GM19099 (cell line): ENCODE data around the gene KCNK2.

Experiments used
- POLR2A ChIP-seq: IDR thresholded peaks from 3 replicates; pipeline ENCODE4 v1.6.1; 2011; ENCODE audit warnings: low read depth; ENCODE audit not compliant: insufficient read length; ENCODE audit errors: extremely low read depth

KCNK2 gene

DNA sequence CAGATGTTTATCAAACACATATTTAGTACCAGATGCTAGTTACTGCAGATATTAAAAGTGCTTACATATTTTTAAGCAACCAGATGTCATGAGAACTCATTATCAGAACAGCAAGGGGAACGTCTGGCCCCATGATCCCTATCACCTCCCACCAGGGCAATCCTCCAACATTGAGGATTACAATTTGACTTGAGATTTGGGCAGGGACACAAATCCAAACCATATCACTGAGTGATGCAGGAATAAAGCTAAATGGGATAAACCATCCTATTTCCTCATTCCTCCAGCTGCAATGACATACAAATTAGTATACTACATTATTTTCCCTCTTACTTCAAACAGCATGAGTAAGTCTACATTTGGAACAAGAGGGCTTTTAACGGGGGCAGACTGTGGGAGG lies 3.1 kb upstream of the KCNK2 start:
- TF ChIP-seq POLR2A = no peak

DNA sequence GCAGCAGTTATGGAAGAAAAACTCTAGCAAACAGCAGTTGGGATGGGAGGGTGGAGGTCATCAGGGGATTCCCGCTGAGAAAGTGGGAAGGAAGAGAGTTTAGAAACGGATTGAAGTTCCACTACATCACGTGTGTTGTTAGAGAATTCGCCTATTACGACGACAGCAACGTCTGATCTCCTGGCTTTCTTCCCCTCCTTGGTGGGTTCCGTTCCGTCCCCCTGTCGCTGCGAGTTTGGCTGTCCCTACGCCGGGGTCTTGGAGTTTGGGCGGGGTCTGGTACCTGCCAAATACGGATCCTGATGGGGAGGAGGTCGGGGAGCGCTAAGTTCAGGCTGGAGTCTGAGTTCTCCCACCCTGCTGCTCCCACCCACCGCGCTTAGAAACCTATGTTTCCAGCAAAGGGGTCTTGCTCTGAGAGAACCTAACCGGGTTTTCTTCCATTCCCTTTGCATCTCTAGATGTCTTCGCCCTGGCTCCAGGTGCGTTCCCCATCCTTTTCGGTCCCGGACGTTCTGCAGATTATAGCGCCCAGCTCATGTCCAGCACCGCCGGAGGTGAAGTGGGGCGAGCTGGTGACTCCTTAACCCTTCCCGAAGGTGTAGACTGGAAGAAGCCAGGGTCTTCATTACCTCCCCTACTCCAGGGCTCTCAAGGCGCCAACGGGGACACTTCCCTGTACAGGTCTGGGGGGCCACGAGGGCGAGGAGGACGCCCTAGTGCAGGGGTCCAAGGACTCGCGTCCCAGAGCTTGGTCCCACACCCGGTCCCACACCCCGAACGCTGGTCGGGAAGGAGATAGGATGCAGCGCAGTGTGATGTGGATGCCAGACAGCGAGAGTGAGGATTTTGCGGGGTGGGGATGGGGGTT lies 641 bp upstream of the KCNK2 start:
- TF ChIP-seq POLR2A = no peak

DNA sequence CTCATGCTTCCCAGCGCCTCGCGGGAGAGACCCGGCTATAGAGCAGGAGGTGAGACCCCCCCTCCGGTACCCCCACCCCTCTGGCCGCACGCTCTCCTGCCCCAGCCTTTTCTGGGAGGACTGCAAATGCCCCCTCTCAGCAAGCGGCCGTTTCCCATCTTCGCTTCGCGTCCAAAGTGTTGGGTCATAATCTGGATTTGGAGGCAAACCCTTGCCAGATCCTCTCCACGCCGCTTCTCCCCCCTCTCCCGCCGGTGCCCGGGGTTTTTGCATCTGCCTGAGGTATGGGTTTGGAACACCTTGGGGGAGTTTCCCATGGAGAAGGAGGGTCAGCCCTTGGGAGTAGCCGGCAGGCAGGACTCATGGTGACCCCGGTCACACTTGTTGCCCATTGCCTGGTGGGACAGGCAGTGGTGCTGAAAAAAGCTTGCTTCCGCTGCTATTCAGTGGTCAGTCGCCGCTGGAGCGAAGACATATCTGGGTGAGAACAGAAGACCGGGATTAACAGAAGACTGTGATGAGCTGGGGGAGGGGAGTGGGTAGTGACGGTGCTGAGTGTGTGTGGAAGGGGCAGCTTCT lies 935 bp downstream of the KCNK2 start:
- TF ChIP-seq POLR2A = no peak

DNA sequence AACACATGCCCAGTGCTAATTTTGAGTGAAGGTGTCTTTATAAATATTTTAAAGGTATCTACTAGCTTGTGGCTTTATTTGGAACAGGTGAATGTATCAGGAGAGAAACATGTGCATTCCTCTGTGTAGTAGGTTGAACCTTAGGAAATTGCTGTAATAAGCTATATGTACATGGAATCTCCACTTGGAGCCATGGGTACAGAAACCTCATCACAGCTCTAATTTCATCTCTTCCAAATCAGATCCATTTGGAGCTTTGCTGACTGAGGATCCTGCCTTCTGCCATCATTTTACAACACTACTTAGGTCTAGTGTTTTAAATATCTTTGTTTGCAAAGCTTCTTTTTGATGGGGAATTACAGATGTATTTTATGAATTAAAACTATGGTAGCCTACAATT lies 2.1 kb downstream of the KCNK2 start:
- TF ChIP-seq POLR2A = no peak

DNA sequence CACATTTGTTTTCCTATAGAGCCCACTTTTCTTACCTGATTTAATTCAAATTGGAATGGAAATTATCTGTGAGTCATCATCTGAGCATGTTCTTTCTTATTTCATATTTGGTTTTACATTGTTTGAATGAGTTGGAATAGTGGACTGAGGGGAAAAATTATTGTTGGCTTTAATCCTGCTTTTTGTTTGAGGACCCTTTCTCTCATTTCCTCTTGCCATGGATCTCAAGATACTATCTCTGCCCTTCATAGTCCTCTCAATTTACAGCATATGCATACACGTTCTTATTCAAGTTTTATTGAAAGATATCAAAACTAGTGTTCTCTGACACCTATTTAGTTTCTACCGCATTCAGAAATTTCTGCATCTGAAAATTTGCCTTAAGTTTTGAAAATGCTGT lies 5.1 kb downstream of the KCNK2 start:
- no peak for TF ChIP-seq POLR2A

DNA sequence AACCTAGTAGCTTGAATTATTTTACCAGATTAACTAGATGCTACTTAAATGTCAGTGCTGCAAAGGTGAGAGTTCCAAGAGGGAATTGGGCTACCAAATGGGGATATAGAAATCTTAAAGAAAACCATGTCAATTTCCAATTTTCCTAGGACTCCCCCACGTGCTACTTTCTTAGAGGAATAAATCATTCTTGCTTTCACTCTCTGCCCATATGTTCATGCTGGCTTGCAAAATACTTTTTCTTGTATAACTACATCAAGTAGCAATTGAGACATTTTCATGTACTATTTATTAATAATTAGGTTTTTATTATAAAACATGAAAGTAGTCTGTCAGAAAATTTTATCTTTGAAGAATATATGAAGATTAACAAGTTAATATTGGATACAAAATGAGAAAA lies 11.8 kb downstream of the KCNK2 start:
- TF ChIP-seq POLR2A = no peak

DNA sequence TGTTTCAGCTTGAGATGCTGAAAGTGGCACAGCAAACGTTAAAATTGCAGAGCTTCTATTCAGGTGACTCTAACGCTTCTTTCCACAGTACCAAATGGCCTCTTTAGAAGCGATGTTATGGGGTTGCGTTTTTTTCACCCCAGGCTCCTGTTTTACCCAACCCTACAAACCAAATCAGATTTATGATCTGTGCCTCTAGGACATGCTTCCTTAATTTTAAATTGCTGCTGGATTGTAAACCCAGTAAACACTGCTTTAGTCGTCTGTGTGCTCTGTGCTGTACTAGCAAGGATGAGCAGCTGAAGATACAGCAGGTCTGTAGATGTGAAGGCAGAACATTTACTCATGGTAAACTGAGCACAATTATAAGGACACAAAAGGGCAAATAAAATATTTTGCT lies 13.0 kb downstream of the KCNK2 start:
- no peak for TF ChIP-seq POLR2A

DNA sequence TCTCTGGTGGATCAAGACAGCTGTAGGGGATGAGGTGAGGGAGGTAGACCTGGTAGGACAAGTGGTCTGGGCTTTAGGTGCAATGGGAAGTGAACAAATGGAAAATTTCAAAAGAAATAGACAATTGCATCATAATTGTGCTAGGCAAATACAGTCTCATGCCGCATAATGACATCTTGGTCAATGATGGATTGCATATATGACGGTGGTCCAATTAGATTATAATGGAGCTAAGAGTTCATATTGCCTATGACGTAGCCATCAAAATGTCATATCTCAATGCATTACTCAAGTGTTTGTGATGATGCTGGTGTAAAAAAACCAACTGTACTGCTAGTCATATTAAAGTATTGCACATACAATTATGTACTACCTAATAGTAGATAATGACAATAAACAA lies 19.0 kb downstream of the KCNK2 start:
- no peak for TF ChIP-seq POLR2A

DNA sequence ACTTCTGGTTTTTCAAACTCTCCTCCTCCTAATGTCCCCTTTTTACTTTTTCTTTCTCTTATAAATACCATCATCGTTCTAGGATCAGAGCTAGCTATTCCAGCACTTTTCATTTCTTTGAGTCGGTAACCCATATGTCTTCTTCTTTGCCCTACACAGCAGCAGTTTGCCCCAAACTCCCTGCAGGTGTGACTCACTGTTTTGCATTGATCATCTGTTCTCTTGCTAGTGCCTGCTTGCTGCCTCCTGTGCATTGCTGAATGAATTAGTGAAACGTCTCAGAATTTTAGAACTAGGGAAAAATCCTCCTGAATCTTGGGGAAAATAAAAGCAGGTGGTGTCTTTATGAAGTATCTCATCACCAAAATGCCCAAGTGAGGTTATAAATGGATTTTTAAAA lies 21.7 kb downstream of the KCNK2 start:
- no peak for TF ChIP-seq POLR2A

DNA sequence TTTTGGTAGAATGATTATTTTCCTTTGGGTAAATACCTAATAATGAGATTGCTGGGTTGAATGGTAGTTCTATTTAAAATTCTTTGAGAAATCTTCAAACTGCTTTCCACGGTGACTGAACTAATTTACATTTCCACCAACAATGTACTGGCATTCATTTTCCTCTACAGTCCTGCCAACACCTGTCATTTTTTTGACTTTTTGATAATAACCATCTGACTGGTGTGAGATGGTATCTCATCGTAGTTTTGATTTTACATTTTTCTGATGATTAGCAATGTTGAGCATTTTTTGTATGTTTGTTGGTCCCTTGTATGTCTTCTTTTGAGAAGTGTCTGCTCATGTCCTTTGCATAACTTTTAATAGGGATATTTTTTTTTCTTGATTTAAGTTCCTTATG lies 23.5 kb downstream of the KCNK2 start:
- TF ChIP-seq POLR2A = no peak

DNA sequence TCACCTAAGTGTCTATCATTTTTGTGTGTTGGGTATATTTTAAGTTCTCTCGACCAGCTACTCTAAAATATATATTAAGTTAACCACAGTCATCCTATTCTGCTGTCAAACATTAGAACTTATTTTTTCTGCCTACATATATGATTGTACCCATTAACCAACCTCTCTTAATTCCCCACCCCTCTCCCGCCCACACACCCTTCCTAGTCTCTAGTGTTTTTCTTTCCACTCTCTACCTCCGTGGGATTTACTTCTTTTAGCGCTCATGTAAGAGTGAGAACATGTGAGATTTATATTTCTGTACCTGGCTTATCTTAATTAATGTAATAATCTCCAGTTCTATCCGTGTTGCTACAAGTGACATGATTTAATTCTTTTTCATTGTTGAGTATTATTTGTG lies 26.6 kb downstream of the KCNK2 start:
- TF ChIP-seq POLR2A = no peak

DNA sequence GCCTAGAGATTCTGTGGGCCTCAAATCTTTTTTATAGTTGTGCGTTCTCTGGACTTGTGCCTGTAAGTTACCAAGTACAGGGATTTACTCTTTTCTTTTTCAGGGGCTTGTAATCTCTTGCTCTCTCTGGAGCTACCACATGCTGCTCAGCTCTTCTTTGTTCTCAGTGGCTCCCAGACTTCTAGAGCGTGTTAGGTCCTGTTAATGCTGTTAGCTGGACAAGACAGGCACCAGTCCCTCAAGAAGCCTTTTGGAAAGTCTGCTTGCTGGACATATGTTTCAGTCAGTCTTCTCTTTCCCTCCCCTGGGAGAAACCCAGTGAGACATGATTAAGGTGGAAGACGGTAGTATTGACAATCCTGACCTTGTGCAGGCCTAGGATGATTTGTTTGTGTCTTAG lies 29.4 kb downstream of the KCNK2 start:
- TF ChIP-seq POLR2A = no peak

DNA sequence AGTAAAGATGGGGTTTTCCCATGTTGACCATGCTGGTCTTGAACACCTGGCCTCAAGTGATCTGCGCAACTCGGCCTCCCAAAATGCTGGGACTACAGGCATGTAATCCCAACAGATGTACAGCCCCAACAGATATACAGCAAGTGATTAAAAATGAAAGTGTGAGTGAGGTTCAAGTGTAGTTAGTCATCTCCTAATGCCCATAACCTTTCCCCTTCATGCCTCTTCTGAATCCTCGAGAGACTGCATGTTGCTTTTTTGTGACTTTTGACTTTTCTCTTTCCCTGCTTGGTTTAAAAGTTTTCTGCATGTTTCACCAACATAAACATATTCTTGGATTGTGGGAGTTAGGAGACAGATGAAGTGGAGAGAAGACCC lies 31.2 kb downstream of the KCNK2 start:
- no peak for TF ChIP-seq POLR2A

DNA sequence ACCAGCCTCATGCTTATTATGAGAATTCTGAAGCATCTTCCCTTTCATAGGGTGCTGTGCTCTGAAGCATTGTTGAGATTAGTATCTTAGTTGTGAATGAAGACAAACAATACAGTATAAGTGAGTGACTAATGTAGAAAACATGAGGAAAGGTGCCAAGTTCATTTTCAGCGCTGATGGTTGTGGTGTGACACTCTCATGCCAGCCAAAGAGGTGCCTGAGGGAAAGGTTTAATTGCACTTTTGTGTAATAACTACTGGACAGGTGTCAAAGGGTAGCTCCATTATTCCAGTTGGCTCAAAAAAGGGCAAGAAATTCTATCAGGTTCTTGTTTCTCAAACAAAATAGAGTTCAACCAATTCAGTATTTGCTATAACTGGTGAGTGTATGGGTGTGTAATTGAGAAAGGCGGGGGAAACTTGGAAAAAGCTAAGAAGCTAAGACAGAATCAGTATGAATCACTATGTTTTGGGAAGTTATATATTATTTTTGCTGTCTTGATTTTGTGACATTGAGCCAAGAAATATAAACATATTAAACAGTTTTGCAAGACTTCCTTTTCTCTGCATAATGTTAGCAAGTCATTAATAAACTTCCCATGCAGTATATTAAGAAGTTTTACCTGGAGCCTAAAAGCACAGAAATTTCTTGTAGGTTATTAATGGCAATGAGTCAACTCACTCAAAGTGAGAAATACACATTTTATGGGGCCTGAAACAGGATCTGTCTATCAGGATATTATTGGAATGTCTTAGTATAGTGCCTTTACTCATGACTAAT lies 31.8 kb downstream of the KCNK2 start:
- TF ChIP-seq POLR2A = no peak

DNA sequence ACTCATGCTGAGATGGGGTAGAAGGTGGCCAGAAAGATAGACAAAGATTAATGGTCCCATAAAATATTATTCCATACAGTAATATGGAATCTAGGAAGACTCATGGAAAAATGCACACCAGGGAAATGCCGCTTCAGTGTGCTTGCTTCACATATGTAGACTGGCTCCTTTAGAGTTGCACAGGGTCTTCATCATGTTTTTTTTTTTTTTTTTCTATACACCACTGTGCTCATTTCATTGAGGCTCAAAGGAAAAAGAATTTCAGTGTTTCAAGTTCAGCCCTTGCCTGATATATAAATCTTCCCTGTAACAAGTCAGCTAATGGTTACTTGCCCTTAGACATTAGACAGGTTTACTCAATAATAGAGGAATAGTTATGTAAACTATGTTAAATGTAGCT lies 33.2 kb downstream of the KCNK2 start:
- no peak for TF ChIP-seq POLR2A

DNA sequence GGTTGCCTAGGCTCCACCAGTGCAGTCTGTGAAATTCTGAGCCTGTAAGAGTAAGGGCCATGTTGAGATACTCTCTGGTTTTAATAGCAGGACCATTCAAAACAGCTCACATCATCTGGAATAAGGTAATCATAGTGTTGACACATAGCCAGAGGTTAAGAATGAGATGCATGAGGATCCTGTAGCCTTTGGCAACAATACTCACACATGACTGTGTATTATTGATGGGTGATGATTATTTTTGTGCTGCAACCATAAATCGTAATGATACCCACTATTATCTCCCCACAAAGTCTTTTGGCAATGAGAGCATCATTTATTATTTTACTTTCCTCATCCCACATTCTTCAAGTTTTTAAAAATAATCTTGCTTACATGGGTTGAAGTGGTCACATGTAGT lies 35.5 kb downstream of the KCNK2 start:
- no peak for TF ChIP-seq POLR2A

DNA sequence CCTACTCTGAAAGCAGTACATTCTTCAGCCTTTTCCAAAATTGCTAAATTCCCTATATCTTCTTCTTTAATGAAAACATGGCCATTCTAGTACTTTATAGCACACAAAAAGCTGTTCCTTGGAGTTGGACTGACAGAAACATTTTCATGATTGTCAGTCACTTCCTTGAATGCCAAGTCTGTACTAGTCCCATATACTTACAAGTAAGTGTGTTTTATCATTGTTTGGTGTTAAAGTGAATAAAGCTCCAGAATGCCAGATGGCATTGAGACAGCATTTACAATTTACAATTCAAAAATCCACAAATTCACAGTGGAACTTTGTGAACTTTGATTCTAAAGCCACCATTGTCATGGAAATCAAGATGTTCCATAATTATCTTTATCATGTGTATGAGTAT lies 36.5 kb downstream of the KCNK2 start:
- TF ChIP-seq POLR2A = no peak
